Cardiac fibroblast (primary cell): Measurements from ENCODE around the gene LRRFIP2.
A peak's percentile ranks its signal among the peaks of the same experiment; 100 is the strongest.

Experiments
- DNase-seq, 2 donors: peaks; one replicate each; pipeline versions ENCODE4 v3.0.0 to v3.0.0-alpha.2; 2010; ENCODE audit warnings: low read depth in 2 of 2
- H3K4me3 ChIP-seq, 2 donors: replicated peaks in 1 of 2; 1 replicate in 1 of 2; 2 replicates in 1 of 2; pipeline ENCODE4 v1.5.1; 2011; ENCODE audit warnings: low read depth in 2 of 2, low read length in 2 of 2, mild to moderate bottlenecking in 2 of 2, moderate library complexity in 1 of 2
- CTCF ChIP-seq: IDR thresholded peaks from one replicate; pipeline ENCODE4 v1.5.1; 2011; ENCODE audit warnings: low read depth, mild to moderate bottlenecking, low read length, inconsistent platforms

LRRFIP2 gene

GRCh38 chr3:37114251-37115145 is 59.9 kb downstream of the LRRFIP2 start:
- peak; percentile 82 to 90 for DNase-seq
- no peak for TF ChIP-seq CTCF

GRCh38 chr3:37112987-37113386 is 61.4 kb downstream of the LRRFIP2 start:
- TF ChIP-seq CTCF = no peak
- no peak overlapping the region for H3K4me3 ChIP-seq
- no peak for DNase-seq

More at GRCh38 chr3:37114251-37115145, 59.9 kb downstream of the LRRFIP2 start:
- H3K4me3 ChIP-seq = no peak overlapping the region

- TF ChIP-seq CTCF = no peak
- DNase-seq = no peak
- no peak overlapping the region for H3K4me3 ChIP-seq
Observed at GRCh38 chr3:37111199-37111598, 63.2 kb downstream of the LRRFIP2 start.

GRCh38 chr3:37107846-37108245 is 66.5 kb downstream of the LRRFIP2 start:
- H3K4me3 ChIP-seq = no peak overlapping the region
- no peak for TF ChIP-seq CTCF
- DNase-seq = no peak

GRCh38 chr3:37103103-37103808 is 71.1 kb downstream of the LRRFIP2 start:
- no peak overlapping the region for H3K4me3 ChIP-seq
- TF ChIP-seq CTCF = no peak
- no peak for DNase-seq

GRCh38 chr3:37100411-37100810 is 74.0 kb downstream of the LRRFIP2 start:
- DNase-seq = no peak
- TF ChIP-seq CTCF = no peak
- H3K4me3 ChIP-seq = no peak overlapping the region
